T-helper 22 cell (primary cell): Measurements from ENCODE around the gene DUSP10.

Experiments
- DNase-seq: peaks from one replicate; pipeline ENCODE4 v3.0.0-alpha.2; 2020; ENCODE audit warnings: low read depth

Gene DUSP10

GRCh38 chr1:221714227-221715152 lies 27.4 kb downstream of the DUSP10 start:
- no peak for DNase-seq

- DNase-seq, result peak; percentile 75
These were observed 29.0 kb downstream of the DUSP10 start for GRCh38 chr1:221712776-221713431.

GRCh38 chr1:221712198-221712684 lies 29.6 kb downstream of the DUSP10 start:
- DNase-seq, result peak; percentile 64

GRCh38 chr1:221711656-221712055 lies 30.2 kb downstream of the DUSP10 start:
- DNase-seq, result no peak

GRCh38 chr1:221711063-221711577 lies 30.8 kb downstream of the DUSP10 start:
- DNase-seq, result no peak

- DNase-seq, result no peak
These were observed 32.0 kb downstream of the DUSP10 start for GRCh38 chr1:221709854-221710253.

- peak; percentile 79 for DNase-seq
These were observed 32.9 kb downstream of the DUSP10 start for GRCh38 chr1:221708987-221709386.

- DNase-seq, result peak; percentile 62
These were observed 33.8 kb downstream of the DUSP10 start for GRCh38 chr1:221708076-221708571.

- DNase-seq, result no peak
These were observed 34.9 kb downstream of the DUSP10 start for GRCh38 chr1:221706876-221707582.

GRCh38 chr1:221706191-221706590 lies 35.7 kb downstream of the DUSP10 start:
- no peak for DNase-seq

- DNase-seq, result no peak
These were observed 37.6 kb downstream of the DUSP10 start for GRCh38 chr1:221704306-221704705.

GRCh38 chr1:221701570-221702186 lies 40.2 kb downstream of the DUSP10 start:
- no peak for DNase-seq

- DNase-seq, result no peak
These were observed 40.9 kb downstream of the DUSP10 start for GRCh38 chr1:221700948-221701347.

- no peak for DNase-seq
These were observed 41.4 kb downstream of the DUSP10 start for GRCh38 chr1:221700536-221700935.

- DNase-seq, result no peak
These were observed 41.8 kb downstream of the DUSP10 start for GRCh38 chr1:221699978-221700519.

GRCh38 chr1:221699577-221699976 lies 42.3 kb downstream of the DUSP10 start:
- no peak for DNase-seq

GRCh38 chr1:221698579-221699349 lies 43.1 kb downstream of the DUSP10 start:
- DNase-seq, result no peak

- DNase-seq, result no peak
These were observed 43.9 kb downstream of the DUSP10 start for GRCh38 chr1:221697923-221698425.

GRCh38 chr1:221696718-221697461 lies 45.0 kb downstream of the DUSP10 start:
- DNase-seq, result no peak

- DNase-seq, result no peak
These were observed 45.9 kb downstream of the DUSP10 start for GRCh38 chr1:221696027-221696426.
